Fibroblast of lung (primary cell): Measurements from ENCODE around the gene SENP1. TPM values are rescaled to one million over a fixed set of nuclear protein-coding genes. Genes with fewer than 3 reads are reported as not detected.

Experiments used
- DNase-seq, 2 donors: peaks; one replicate each; pipeline versions ENCODE4 v3.0.0 to v3.0.0-alpha.2; 2010; ENCODE audit warnings: low read depth in 2 of 2
- H2AFZ ChIP-seq: 2 replicates; pipeline ENCODE4 v1.5.1; 2012; ENCODE audit warnings: low read length, control low read depth, inconsistent platforms
- H3K27ac ChIP-seq: 2 replicates; pipeline ENCODE4 v1.5.1; 2011; ENCODE audit warnings: low read length, control low read depth; ENCODE audit not compliant: insufficient read depth
- H3K27me3 ChIP-seq: 2 replicates; pipeline ENCODE4 v1.5.1; 2011; ENCODE audit warnings: mild to moderate bottlenecking, low read length; ENCODE audit not compliant: control insufficient read depth, insufficient read depth
- H3K36me3 ChIP-seq: 2 replicates; pipeline ENCODE4 v1.5.1; 2011; ENCODE audit warnings: low read length; ENCODE audit not compliant: control insufficient read depth, insufficient read depth
- H3K4me1 ChIP-seq: 2 replicates; pipeline ENCODE4 v1.5.1; 2011; ENCODE audit warnings: low read length; ENCODE audit not compliant: control insufficient read depth, insufficient read depth; ENCODE audit errors: extremely low read depth
- H3K4me2 ChIP-seq: 2 replicates; pipeline ENCODE4 v1.5.1; 2011; ENCODE audit warnings: low read length, control low read depth; ENCODE audit not compliant: insufficient read depth; ENCODE audit errors: extremely low read depth
- H3K4me3 ChIP-seq, 4 experiments: fragments of 200-600 bp in 1 of 4; sonication (generic) in 1 of 4; replicated peaks in 1 of 4; 2 replicates each; pipeline ENCODE4 v1.5.1; 2011 to 2016; ENCODE audit warnings: low read length in 4 of 4, low read depth in 3 of 4, mild to moderate bottlenecking in 3 of 4, control low read depth in 2 of 4, inconsistent platforms in 1 of 4, mixed read lengths in 1 of 4; ENCODE audit not compliant: insufficient read depth in 1 of 4; ENCODE audit errors: control extremely low read depth in 1 of 4
- H3K79me2 ChIP-seq: 2 replicates; pipeline ENCODE4 v1.5.1; 2012; ENCODE audit warnings: mild to moderate bottlenecking, low read length, inconsistent platforms; ENCODE audit not compliant: control insufficient read depth, insufficient read depth
- H3K9ac ChIP-seq: 2 replicates; pipeline ENCODE4 v1.5.1; 2011; ENCODE audit warnings: mild to moderate bottlenecking, low read length, control low read depth; ENCODE audit not compliant: insufficient read depth
- H3K9me3 ChIP-seq: 2 replicates; pipeline ENCODE4 v1.5.1; 2012; ENCODE audit warnings: low read depth, low read length; ENCODE audit not compliant: control insufficient read depth, insufficient read depth
- H4K20me1 ChIP-seq: 2 replicates; pipeline ENCODE4 v1.5.1; 2011; ENCODE audit warnings: low read length; ENCODE audit not compliant: control insufficient read depth, insufficient read depth; ENCODE audit errors: extremely low read depth
- EZH2 ChIP-seq: IDR thresholded peaks from 2 replicates; pipeline ENCODE4 v1.5.1; 2012; ENCODE audit warnings: low read length, control low read depth, mild to moderate bottlenecking; ENCODE audit errors: missing control alignments
- polyA plus RNA-seq, 2 donors: library from polyadenylated mRNA; depleted of rRNA in 1 of 2; stranded (reverse) in 1 of 2; unstranded in 1 of 2; fragments of >200 nt; gene quantifications; 2 replicates each; pipeline ENCODE4 v1.2.1, GENCODE V29; 2011 to 2012; ENCODE audit warnings: missing spikeins in 1 of 2
- total RNA-seq: library from RNA; depleted of rRNA; stranded (reverse); fragments of >200 nt; gene quantifications from 2 replicates; pipeline ENCODE4 v1.2.1, GENCODE V29; 2014
- TF ChIP-seq, protein P1 (sequence below), 2 donors: IDR thresholded peaks in 1 of 2; conservative IDR thresholded peaks in 1 of 2; 1 replicate in 1 of 2; 2 replicates in 1 of 2; pipeline ENCODE4 v1.5.1; 2011 to 2012; ENCODE audit warnings: low read length in 2 of 2, control low read depth in 1 of 2, inconsistent platforms in 1 of 2, low read depth in 1 of 2, mild to moderate bottlenecking in 1 of 2

Gene SENP1
- total and polyA plus RNA-seq, 2 donors (not counting 1 experiment from before 2014, with no cell fraction given) = 14.7 to 17.9 TPM

DNA sequence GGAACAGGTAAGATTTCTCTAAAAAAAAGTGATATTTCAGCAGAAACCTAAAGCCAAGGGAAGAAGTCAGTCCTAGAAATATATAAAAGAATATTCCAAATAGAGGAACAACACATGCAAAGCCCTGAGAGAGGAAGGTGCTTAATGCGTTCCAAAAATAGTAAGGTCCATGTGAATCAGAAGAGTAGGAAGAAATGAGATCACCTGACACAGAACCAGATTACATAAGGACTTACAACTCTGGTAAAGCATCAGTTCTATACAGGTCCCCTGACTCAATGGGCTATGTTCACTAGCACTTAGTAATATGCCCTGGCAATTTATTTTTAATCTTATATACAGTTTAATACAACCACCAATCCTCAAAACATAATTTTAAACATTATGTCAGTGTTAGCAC lies 30.0 kb downstream of the SENP1 start:
- H3K4me2 ChIP-seq = no peak overlapping the region
- H3K36me3 ChIP-seq = no peaks in the 10 kb centered on the region
- H3K9ac ChIP-seq = no peak overlapping the region
- no peak overlapping the region for H3K4me3 ChIP-seq
- H2AFZ ChIP-seq = no peak overlapping the region
- H4K20me1 ChIP-seq = no peaks in the 10 kb centered on the region
- no peaks in the 10 kb centered on the region for H3K9me3 ChIP-seq
- no peak overlapping the region for H3K27ac ChIP-seq
- H3K27me3 ChIP-seq = no peaks in the 10 kb centered on the region
- TF ChIP-seq EZH2 = no peak
- TF ChIP-seq, protein P1, sequence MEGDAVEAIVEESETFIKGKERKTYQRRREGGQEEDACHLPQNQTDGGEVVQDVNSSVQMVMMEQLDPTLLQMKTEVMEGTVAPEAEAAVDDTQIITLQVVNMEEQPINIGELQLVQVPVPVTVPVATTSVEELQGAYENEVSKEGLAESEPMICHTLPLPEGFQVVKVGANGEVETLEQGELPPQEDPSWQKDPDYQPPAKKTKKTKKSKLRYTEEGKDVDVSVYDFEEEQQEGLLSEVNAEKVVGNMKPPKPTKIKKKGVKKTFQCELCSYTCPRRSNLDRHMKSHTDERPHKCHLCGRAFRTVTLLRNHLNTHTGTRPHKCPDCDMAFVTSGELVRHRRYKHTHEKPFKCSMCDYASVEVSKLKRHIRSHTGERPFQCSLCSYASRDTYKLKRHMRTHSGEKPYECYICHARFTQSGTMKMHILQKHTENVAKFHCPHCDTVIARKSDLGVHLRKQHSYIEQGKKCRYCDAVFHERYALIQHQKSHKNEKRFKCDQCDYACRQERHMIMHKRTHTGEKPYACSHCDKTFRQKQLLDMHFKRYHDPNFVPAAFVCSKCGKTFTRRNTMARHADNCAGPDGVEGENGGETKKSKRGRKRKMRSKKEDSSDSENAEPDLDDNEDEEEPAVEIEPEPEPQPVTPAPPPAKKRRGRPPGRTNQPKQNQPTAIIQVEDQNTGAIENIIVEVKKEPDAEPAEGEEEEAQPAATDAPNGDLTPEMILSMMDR (conservative IDR thresholded peaks at IDR 0.05 in 1 of 2, IDR thresholded peaks at IDR 0.05 in 1 of 2; ENCODE audit: low read depth in 1 of 2, low read length in 2 of 2) = no peak
- no peaks in the 10 kb centered on the region for H3K79me2 ChIP-seq
- H3K4me1 ChIP-seq = peaks cover 3% of the 10 kb centered on the region
- DNase-seq = peak in 1 of 2 donors; percentile 2

DNA sequence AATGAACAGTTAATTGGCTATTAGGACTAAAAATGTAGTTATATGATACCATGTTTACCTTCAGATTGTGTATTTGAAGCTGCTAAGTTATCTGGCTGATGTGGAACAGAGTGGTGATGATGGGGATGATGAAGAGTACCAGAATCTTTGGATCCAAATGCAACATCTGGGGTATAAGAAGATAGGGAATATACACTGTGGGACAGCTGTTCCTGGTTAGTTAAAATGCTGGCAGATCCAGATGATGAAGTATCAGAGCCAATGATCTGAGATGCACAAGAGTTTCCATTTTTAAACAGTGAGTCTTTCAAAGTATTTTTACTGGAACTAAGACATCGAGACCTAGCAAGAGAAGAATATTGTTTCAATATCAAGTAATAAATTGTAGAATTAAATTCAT lies 31.6 kb downstream of the SENP1 start:
- Histone ChIP-seq H3K4me2 (no peak overlapping the region), H2AFZ (no peak overlapping the region), H3K27ac (no peak overlapping the region), H4K20me1 (no peaks in the 10 kb centered on the region), H3K36me3 (no peaks in the 10 kb centered on the region), H3K9ac (no peak overlapping the region), H3K4me3 (no peak overlapping the region), H3K4me1 (peaks cover 3% of the 10 kb centered on the region), H3K27me3 (no peaks in the 10 kb centered on the region), H3K79me2 (no peaks in the 10 kb centered on the region), H3K9me3 (no peaks in the 10 kb centered on the region)
- TF ChIP-seq, protein P1 (conservative IDR thresholded peaks at IDR 0.05 in 1 of 2, IDR thresholded peaks at IDR 0.05 in 1 of 2; ENCODE audit: low read depth in 1 of 2, low read length in 2 of 2) = no peak
- no peak for TF ChIP-seq EZH2
- no peak for DNase-seq

DNA sequence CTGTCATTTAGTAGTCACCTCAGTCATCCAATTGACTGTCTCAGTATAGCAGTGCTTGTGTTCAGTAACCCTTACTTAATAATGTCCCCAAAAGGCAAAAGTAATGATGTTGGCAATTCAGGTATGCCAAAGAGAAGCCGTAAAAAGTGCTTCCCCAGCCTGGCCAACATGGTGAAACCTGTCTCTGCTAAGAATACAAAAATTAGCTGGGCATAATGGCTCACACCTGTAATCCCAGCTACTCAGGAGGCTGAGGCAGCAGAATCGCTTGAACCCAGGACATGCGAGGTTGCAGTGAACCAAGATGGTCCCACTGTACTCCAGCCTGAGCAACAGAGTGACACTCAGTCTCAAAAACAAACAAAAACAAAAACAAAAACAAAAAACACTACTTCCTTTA lies 33.6 kb downstream of the SENP1 start:
- Histone ChIP-seq H3K4me1 (no peaks in the 10 kb centered on the region), H3K36me3 (no peaks in the 10 kb centered on the region), H3K4me3 (no peak overlapping the region), H2AFZ (no peak overlapping the region), H3K79me2 (no peaks in the 10 kb centered on the region), H3K9me3 (no peaks in the 10 kb centered on the region), H4K20me1 (no peaks in the 10 kb centered on the region), H3K27me3 (no peaks in the 10 kb centered on the region), H3K9ac (no peak overlapping the region), H3K27ac (no peak overlapping the region), H3K4me2 (no peak overlapping the region)
- no peak for DNase-seq
- TF ChIP-seq, protein P1 (conservative IDR thresholded peaks at IDR 0.05 in 1 of 2, IDR thresholded peaks at IDR 0.05 in 1 of 2; ENCODE audit: low read depth in 1 of 2, low read length in 2 of 2) = no peak
- no peak for TF ChIP-seq EZH2
